Measurements from ENCODE around the gene PPFIBP1. TPM values are rescaled to one million over a fixed set of nuclear protein-coding genes. Genes with fewer than 3 reads are reported as not detected.

PPFIBP1 gene
- total RNA-seq, 4 donors from 2014 or later, result 47.2 to 77.3 (median 52.7) TPM

DNA sequence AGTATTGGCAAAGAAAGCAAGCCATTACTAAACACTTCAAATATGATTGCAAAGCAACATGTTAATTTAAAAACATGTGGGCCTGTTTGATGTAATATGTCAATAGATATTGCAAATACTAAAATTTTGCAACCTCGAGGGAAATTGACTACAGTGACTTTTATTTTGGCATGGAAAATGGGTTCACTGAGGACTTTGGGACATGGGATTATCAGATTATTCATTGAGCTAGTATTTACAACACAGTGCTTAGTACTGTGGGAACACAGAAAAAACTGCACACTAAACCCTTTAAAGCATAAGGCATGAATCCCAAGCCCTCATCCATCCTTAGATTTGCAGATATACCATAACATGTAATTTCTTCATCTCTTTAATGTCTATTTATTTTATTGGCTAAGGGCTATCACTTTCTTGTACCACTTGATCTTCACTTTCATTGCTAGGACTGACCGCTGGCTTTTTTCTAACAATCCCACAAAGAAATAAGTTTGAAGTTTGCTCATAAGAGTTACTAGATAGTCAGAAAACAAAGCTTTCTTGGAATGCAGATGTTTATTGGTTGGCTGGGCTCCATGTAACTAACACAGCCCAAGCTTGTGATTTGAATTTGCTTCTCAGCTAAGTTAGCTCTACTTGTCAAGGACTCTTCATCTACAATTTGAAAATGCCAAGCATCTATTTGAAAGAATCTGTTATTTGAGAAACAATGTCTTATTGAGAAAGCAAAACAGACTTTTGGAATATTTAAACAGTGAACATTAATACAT lies 48.7 kb downstream of the PPFIBP1 start:
- no peak for DNase-seq (ENCODE audit: low spot score in 2 of 2)
- no peak for TF ChIP-seq POLR2A (IDR thresholded peaks at IDR 0.05)
- TF ChIP-seq, protein P1, sequence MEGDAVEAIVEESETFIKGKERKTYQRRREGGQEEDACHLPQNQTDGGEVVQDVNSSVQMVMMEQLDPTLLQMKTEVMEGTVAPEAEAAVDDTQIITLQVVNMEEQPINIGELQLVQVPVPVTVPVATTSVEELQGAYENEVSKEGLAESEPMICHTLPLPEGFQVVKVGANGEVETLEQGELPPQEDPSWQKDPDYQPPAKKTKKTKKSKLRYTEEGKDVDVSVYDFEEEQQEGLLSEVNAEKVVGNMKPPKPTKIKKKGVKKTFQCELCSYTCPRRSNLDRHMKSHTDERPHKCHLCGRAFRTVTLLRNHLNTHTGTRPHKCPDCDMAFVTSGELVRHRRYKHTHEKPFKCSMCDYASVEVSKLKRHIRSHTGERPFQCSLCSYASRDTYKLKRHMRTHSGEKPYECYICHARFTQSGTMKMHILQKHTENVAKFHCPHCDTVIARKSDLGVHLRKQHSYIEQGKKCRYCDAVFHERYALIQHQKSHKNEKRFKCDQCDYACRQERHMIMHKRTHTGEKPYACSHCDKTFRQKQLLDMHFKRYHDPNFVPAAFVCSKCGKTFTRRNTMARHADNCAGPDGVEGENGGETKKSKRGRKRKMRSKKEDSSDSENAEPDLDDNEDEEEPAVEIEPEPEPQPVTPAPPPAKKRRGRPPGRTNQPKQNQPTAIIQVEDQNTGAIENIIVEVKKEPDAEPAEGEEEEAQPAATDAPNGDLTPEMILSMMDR (IDR thresholded peaks at IDR 0.05), result no peak
- 47 to 61% methylated on average over 2 of the region's 2 CpGs for WGBS, 2 donors
- intact Hi-C loops (cut with DNase I; ENCODE audit: low total_unique reads), result no loop called here
- no peak overlapping the region for H3K4me3 ChIP-seq (ENCODE audit: low read depth, poor library complexity, severe bottlenecking)

DNA sequence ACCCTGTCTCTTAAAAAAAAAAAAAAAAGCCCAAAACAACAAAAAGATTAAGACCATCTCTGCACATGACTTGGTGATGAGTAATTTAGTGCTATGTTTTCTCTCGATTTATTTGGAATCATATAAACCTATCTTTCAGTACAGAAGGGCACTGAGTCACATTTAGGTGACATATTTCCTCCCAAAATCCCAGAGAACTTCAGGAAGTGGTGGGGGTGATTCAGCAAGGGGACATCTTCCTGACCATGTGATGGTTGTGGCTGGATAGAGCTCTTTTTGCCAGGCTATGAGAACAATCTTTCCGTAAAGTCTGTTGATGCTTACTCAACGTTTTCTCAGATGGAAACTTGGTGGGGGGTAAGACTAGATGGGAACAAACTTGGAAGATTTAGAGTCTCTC lies 50.0 kb downstream of the PPFIBP1 start:
- no peak for DNase-seq (ENCODE audit: low spot score in 2 of 2)
- no peak overlapping the region for H3K4me3 ChIP-seq (ENCODE audit: low read depth, poor library complexity, severe bottlenecking)
- 47 to 56% methylated on average over 3 of the region's 3 CpGs for WGBS, 2 donors

DNA sequence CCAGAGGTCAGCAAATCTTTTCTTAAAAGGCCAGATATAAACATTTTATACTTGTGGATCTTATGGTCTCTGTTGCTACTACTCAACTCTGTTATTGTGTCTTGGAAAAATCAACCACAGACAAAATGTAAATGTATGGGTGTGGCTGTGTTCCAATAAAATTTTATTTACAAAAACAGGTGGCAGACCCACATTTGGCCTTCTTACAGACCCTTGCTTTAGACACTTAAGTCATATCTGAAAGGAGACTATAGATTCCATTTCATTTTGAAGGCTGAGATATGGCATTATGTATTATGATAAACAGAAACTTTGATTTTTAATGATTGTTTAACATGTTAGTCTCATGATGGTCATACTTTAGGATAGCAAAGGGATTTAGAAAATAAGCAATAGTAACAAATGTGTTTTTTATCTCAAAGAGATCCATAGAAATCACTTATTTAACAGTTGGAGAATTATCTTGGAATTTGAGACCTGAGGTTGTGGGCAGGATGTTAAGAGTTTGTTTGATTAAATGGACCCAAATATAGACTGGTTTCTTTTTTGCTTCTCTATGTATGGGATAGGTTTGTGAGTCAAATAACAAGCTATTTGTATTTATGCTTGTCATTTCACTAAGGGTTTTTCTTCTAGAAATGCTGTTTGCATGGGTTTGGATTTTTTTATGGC lies 51.2 kb downstream of the PPFIBP1 start:
- no peak for DNase-seq (ENCODE audit: low spot score in 2 of 2)
- TF ChIP-seq POLR2A (IDR thresholded peaks at IDR 0.05), result no peak
- TF ChIP-seq, protein P1 (IDR thresholded peaks at IDR 0.05), result no peak
- intact Hi-C loops (cut with DNase I; ENCODE audit: low total_unique reads), result no loop called here
- H3K4me3 ChIP-seq (ENCODE audit: low read depth, poor library complexity, severe bottlenecking), result no peak overlapping the region

More for the DNA sequence above, 50.0 kb downstream of the PPFIBP1 start:
- TF ChIP-seq, protein P1 (IDR thresholded peaks at IDR 0.05), result no peak
- no peak for TF ChIP-seq POLR2A (IDR thresholded peaks at IDR 0.05)
- intact Hi-C loops (cut with DNase I; ENCODE audit: low total_unique reads), result no loop called here

DNA sequence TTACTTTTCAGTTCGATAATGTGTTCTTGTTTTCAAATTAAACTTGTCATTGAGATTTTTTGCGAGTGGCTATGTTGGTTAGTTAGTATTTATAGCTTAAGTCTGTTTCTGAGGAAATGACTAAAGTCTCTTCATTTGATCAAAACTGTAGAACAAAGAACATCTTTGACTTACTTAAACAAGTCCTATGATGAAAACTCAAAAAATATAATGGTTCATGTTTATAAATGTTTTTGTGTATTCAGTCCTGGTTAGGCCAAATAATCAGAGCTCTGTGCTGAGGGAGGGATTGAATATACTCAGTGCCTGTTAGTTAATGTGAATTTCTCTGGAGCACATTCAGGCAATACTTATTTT lies 51.7 kb downstream of the PPFIBP1 start:
- WGBS, 2 donors, result 51% methylated on average over 2 of the region's 2 CpGs
- H3K4me3 ChIP-seq (ENCODE audit: low read depth, poor library complexity, severe bottlenecking), result no peak overlapping the region
- no peak for DNase-seq (ENCODE audit: low spot score in 2 of 2)
- no peak for TF ChIP-seq POLR2A (IDR thresholded peaks at IDR 0.05)
- TF ChIP-seq, protein P1 (IDR thresholded peaks at IDR 0.05), result no peak
- intact Hi-C loops (cut with DNase I; ENCODE audit: low total_unique reads), result no loop called here

DNA sequence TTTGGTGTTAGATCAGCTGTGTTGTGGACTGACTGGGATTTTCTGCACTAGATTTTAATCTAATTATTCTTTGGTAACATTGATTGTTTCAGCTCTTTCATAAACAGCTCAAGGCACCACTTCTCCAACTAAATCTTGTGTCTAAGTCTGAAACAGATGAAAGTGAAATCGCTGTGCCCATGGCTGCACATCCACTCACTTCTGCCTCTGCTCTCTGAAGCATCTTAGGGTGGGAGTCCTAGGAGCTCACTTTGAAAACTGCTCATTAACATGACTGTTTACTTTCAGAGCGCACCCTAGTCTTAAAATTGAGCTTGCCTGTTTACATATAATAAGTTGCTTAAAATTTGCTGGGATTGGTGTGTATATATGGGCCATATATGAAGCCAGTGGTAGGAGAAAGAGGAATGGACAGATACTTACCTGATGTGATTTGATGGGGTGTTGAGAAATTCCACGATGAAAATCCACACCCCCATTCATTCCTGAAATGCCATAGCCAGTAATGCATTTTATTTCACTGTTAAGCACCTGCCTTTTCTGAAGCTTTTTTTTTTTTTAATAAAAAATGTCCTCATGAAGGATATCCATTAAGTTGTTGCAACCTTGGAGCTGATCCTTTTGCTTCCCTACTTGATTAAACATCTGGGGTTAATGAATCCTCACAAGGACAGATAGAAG lies 52.8 kb downstream of the PPFIBP1 start:
- intact Hi-C loops (cut with DNase I; ENCODE audit: low total_unique reads), result no loop called here
- WGBS, 2 donors, result 69 to 79% methylated on average over 3 of the region's 3 CpGs
- DNase-seq (ENCODE audit: low spot score in 2 of 2), result no peak
- H3K4me3 ChIP-seq (ENCODE audit: low read depth, poor library complexity, severe bottlenecking), result no peak overlapping the region
- TF ChIP-seq, protein P1 (IDR thresholded peaks at IDR 0.05), result no peak
- TF ChIP-seq POLR2A (IDR thresholded peaks at IDR 0.05), result no peak

Measured in lower leg skin (tissue), 4 donors.